Left renal cortex interstitium (tissue), 4 donors: Measurements from ENCODE around the gene CALML6. TPM values are rescaled to one million over a fixed set of nuclear protein-coding genes. Genes with fewer than 3 reads are reported as not detected.
A peak's percentile ranks its signal among the peaks of the same experiment; 100 is the strongest.

Experiments used
- DNase-seq, 4 donors: peaks; one replicate each; pipeline ENCODE4 v3.0.0-alpha.2; 2013; ENCODE audit warnings: low read depth in 4 of 4, low spot score in 2 of 4, missing footprints in 1 of 4
- polyA plus RNA-seq, 4 donors: library from polyadenylated mRNA; unstranded; fragments of 120-200 nt; gene quantifications; one replicate each; pipeline ENCODE4 v1.2.1, GENCODE V29; 2013; ENCODE audit not compliant: insufficient read length in 4 of 4

Gene CALML6
- polyA plus RNA-seq, 4 donors = 0.27 to 1.4 (median 0.70) TPM

GRCh38 chr1:1891349-1892078 is 23.5 kb upstream of the CALML6 start:
- no peak for DNase-seq

DNA sequence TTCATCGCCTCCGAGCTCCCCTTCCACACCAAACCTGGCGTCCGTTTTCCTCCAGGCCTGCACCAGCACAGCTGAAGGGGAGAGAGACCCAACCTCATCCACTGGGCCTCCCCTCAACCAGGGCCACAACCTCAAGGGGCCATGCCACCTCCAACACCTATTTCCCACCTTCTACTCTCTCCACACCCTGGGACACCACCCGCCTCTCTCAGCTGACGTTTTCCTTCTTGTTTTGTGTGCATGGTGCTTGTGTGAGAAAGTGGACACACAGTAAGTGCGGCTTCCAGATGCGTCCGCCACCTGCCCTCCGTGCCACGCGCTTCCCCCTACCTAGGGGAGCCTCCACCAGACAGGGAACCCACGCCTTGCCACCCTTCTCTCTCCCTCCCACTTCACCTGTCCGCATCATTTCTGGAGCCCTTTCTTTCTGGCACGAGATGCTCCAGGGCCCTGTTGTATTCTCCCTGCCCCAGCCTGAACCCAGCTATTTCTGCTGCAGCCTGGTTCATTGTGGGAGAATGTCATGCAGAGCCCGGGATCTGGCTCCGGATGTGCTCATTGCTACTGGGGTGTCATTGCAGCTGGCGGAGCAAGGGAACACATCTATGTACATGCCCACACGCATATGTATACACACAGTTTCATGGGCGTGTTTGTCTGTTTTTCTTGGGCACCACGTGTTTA is 22.8 kb upstream of the CALML6 start:
- DNase-seq = no peak

DNA sequence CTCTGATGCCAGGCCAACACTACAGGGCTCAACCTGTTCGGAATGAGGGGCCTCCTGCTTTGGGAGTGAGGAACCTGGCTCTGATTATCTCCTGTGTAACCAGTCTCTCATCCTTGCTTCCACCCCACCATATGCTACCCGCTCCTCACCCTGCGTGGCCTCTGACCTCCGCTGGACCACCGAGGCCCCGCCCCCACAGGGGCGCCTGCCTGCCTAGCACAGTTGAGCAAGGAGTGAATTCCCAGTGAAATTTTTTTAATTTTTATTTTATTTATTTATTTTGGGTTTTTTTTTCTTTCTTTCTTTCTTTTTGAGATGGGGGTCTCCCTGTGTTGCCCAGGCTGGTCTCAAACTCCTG is 22.3 kb upstream of the CALML6 start:
- DNase-seq = no peak

- no peak for DNase-seq
Observed at GRCh38 chr1:1893291-1893985, 21.6 kb upstream of the CALML6 start.

GRCh38 chr1:1893997-1894353 is 21.1 kb upstream of the CALML6 start:
- no peak for DNase-seq

GRCh38 chr1:1894354-1895059 is 20.6 kb upstream of the CALML6 start:
- no peak for DNase-seq

GRCh38 chr1:1895060-1895418 is 20.0 kb upstream of the CALML6 start:
- DNase-seq = no peak

DNA sequence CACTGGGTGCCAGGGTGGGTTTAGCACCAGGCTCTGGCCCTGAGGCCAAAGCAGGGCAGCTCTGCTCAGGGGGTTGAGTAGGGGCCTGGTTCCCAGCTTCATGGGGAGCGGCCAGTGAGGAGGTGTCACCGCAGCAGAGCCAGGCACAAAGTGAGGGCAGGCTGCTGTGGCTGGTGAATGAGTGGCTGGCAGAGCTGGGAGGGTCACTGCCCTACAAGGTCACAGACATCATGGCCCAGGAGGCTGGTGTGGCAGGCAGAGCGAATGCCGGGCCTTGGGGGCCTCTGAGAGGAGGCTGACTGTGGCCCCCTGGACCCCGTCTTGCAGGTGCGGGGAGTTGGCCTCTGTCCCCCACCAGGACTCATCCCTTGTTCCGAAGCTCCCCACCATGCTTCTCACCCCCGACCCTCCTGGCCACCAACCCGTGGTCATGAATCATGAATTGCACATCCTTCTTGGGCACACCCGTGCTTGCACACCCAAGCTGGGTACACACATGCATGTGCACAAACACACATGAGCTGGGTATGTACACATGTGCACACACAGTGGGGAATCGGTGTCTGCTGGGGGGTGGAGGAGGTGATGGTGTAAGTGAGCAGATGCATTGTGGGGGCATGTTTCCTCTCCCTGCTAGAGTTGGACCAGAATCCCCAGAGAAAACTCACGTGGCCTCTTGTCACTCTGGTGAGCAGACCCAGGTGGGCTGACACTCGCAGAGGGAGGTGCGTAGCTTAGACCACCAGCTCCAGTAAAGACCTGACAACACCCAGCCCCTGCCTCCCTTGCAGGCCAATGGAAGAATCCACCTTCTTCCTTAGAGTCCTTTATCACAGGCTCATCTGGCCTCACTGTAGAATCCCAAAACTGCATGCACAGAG is 19.4 kb upstream of the CALML6 start:
- DNase-seq = no peak

DNA sequence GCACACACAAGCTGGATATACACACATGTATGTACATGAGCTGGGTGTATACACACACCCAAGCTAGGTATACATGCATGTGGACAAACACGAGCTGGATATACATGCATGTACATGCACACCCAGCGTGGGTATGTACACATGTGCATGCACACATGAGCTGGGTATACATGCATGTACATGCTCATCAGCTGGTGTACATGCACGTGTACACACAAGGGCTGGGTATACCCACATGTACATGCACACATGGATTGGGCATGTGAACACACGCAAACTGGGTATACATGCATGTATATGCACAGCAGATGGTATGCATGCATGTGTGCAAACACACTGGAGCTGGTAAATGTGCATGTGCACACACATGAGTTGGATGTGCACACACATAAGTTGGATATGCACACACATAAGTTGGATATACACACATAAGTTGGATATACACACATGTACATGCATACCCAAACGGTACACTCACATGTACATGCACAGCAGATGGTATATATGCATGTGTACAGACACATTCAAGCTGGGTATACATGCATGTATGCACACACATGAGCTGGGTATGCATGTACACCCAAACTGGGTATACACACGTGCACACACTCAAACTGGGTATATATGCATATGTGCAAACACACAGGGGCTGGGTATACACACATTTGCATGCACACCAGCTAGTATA is 16.7 kb upstream of the CALML6 start:
- DNase-seq = no peak

DNA sequence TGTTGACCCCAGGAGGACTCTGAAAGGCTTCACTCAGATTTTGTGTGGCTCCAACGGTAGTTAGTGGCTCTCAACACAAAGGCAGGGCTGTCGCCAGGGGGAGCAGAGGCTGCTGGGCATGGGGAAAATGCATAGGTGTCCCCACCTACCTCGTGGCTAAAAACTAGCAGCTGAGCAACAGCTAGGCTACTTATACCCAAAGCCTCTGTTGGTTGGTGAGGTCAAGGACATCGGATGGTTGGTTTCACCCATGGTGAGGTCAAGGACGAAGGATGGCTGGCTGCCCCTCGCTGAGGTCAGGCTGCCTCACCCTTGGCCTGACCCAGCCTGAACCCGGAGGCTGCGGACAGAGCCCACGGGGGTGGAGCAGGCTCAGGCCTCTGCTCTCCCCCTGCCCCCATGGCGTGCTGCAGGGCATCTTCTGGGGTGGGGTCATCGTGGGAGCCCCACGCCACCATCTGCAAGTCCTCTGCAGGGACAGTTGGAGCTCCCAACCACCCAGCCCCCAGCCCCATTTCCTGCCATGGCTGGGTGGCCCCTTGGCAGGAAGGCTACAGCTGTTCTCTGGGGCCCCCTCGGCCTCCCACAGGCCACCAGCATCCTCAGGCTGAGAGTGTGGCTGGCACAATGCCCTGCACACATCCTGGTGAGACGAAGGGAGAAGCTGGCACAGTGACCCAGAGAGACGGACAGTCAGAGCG is 15.6 kb upstream of the CALML6 start:
- DNase-seq = no peak

DNA sequence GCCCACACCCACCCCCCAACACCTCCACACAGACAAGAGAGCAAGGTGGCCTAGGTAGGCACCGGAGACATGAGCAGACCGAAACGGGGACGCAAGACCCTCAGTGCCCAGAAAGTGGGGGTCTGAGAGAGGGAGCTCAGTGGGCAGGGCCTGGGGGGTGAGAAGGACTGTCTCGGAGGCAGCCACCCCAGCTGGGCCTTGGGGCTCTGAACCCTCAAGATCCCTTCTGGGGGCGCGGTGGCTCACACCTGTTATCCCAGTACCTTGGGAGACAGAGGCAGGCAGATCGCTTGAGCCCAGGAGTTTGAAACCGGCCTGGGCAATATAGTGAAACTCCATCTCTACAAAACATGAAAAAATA is 15.1 kb upstream of the CALML6 start:
- no peak for DNase-seq

DNA sequence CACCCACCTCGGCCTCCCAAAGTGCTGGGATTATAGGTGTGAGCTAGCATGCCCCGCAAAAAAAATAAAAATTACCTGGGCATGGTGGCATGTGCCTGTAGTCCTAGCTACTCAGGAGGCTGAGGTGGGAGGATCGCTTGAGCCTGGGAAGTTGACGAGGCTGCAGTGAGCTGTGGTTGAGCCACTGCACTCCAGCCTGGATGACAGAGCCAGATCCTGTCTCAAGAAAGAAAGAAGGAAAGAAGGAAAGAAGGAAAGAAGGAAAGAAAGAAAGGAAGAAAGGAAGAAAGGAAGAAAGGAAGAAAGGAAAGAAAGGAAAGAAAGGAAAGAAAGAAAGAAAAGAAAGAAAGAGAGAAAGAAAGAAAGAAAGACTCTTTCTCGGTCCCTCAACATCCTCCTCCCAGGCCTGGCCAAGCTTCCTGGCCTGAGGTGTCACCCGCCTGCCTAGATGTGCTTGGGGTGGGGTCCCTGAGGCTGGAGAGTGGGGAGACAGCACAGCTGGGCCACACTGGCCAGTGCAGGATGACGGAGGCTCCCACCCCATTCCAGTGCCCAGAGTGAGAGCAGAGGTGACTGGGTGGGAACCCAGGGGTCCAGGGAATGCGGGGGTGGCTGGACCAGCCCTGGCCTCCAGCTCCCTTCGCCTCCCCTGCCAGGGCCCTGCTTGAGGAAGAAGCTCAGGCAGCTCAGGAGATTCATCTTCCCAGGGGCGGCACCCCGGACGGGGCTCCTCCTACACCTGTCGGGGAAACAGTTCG is 14.0 kb upstream of the CALML6 start:
- no peak for DNase-seq

- no peak for DNase-seq
Observed at GRCh38 chr1:1901641-1902294, 13.3 kb upstream of the CALML6 start.

- DNase-seq = no peak
Observed at GRCh38 chr1:1903224-1903623, 11.8 kb upstream of the CALML6 start.

DNA sequence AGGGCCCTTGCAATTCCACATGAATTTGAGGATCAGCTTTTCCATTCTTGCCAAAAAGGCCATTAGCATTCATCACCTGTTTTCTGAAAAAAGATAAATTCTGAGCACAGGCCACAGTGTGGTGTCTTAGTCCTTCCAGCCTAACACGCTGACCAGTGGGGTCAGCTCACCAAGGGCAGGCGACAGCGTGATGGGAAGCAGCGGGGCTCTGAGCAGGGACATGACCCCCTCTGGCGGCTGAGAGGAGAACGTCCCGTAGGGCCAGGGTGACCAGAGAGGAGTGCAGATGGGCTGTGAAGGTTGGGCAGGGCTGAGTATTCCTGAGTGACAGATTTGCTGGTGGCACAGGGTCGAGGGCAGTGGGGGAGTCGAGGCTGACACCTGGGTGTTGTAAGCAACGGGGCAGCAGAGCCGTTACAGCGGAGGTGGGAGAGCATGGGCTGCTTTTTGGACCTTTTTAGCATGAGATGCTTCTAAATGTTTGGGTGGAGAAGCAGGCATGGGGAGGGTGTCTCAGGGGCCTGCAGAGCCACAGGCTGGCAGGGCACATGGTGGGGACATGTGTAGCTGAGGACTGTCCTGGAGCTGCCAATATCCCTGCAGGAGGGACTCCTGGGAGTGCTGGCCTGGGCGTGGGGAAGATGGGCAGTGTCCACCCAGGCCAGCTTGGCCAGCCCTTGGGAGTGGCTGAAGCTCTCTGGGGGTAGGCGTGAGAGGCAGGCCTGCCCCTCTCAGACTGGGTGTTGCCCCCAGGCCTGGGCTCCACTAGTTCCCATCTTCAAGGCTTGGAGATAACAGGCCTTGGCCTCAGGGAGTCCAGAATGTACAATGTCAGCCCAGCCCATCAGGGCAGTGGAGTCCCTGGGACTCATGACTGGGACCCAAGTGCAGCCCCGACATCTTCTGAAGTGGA is 8.6 kb upstream of the CALML6 start:
- DNase-seq = peak in 3 of 4 donors; percentile 60 to 80 (median 68)

GRCh38 chr1:1907098-1907736 is 7.8 kb upstream of the CALML6 start:
- DNase-seq = no peak

DNA sequence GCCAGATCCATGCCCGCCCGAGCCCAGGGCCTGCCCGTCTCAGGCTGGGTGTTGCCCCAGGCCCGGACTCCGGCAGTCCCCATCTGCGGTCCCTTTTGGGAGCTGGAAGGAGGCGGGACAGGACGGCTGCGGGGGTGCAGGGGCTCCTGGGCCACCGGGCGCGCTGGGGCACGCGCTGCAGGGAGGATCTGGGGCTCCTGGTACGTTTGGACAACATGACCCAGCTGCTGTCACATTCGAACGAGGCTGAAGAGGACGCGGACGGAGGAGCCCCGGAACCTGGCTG is 6.6 kb upstream of the CALML6 start:
- no peak for DNase-seq
